Nucleus accumbens (tissue), 56 donors: Measurements from ENCODE around the gene VPS26B.
"Not testable (repeated sequence)": the region's sequence is repeated elsewhere in the genome, so short reads cannot be mapped to it uniquely, and the experiment has no call there.

Source experiments
- DNase-seq, 56 donors: peaks; one replicate each; lab custom pipeline; 2025; lab: John Stamatoyannopoulos, UW

The VPS26B gene

DNA sequence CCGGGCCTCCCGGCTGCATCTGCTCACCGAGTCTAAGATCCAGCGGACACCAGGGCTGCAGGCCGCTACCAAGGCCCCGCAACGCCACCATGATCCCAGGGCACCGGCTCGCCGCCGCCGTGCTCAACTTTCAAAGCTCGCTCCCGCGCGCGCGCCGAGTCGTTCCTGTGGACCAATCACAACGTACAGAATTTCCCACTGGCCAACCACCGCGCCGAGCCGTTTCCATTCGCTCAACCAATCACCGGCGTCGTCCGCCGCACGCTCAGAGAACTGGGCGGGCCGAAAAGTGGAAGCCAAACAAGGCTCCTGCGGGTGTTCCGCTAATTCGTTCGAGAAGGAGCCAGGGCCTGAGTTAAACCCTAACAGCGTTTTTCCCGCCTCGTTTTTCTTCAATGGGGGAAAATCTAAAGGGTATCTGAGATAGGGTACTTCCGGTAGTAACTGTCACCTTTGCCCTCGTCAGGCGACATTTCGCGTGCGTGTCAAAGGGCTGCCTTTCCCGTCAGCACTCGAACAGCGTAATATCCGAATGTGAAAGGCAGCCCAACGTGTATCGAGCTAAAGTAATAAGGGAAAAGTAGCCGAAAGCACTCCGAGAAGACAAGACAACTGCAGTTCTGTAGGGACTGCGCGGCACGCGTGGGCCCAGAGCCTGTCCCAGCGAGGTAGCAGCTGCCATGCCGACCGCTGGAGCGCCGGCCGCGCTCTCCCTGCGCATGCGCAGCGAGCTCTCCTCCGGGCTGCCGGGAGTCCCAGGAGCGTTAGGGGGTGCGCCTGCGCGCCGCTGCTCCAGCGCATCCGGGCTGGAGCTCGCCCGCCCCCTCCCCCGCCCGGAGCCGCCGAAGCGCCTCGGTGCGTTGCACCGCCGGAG is at the start of gene VPS26B, which contains the start of gene NCAPD3:
Gene VPS26B, plus strand, starts transcription at position 836 of the 874 bp plus-strand sequence. CDS start 452 bp downstream, outside the sequence.
Gene NCAPD3, minus strand, starts transcription at position 132 of the 874 bp plus-strand sequence. Its CDS starts 41 bp downstream, at position 91.
- DNase-seq: peak in 55 of 56 donors; percentile 64 to 97 (median 91)

DNA sequence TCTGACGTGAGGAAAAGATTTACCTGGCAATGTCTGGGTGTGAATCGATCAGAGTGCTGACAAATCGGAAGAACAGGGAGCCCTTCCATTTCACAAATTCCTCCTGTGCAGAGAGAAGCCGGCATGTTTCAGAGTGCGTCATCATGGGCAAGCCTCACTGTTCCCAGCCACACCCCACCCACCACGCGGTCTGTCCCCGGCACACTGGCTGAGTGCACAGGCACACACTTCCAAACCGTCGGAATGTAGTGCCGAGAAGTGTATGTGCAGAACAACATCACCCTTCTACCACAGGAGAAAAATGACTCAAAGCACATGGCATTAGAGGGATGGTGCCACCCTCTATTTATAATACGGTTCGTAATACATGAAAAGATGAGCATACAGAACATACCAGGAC is 48.2 kb upstream of the VPS26B start:
- no peak for DNase-seq

- DNase-seq: no peak
Measured at GRCh38 chr11:134178032-134178674, 46.3 kb upstream of the VPS26B start.

DNA sequence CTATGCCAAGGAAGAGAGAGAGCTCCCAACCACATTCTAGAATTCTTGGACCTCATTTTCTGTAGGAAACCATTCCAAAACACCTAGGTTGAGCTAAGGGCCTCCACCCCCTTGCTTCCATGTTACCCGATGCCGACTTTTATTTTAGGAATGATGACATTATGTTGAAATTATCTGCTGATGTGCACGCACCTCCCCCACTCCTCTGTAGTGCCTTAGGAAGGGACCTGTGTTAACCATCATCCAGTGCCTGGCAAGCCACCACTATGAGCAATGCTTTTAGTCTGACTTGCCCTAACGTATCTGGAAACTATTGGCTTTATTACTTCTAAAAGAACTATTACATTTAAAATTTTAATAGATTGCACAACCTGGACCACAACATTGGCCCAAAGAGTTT is 42.8 kb upstream of the VPS26B start:
- DNase-seq: no peak

DNA sequence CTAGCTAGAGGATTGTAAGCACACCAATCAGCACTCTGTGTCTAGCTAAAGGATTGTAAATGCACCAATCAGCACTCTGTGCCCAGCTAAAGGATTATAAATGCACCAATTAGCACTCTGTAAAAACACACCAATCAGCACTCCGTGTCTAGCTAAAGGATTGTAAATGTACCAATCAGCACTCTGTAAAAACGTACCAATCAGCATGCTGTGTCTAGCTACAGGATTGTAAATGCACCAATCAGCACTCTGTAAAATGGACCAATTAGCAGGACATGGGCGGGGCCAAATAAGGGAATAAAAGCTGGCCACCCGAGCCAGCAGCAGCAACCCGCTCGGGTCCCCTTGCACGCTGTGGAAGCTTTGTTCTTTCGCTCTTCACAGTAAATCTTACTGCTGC is 36.4 kb upstream of the VPS26B start:
- not testable (repeated sequence) for DNase-seq

GRCh38 chr11:134196756-134197155 is 27.7 kb upstream of the VPS26B start:
- DNase-seq: no peak

GRCh38 chr11:134199531-134199930 is 24.9 kb upstream of the VPS26B start:
- no peak for DNase-seq

GRCh38 chr11:134200688-134201087 is 23.8 kb upstream of the VPS26B start:
- DNase-seq: no peak

DNA sequence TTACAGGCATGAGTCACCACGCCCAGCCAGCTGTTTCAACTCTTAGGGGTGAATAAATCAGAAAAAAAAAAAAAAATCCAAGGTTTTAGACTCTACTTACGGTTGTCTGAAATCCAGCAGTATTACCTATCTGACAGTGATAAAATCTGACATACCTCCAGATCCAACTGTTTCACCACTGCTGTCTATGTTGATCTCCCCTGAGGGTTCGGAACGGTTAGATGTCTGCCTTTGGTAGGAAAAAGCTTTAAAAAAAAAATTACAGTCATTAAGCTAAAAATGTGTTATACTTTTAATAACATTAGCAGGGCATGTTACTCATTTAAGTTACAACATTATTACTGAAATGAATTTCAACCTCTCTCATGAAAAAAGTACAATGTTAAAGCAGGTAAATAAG is 21.8 kb upstream of the VPS26B start:
- no peak for DNase-seq

GRCh38 chr11:134205729-134206128 is 18.7 kb upstream of the VPS26B start:
- DNase-seq: no peak

DNA sequence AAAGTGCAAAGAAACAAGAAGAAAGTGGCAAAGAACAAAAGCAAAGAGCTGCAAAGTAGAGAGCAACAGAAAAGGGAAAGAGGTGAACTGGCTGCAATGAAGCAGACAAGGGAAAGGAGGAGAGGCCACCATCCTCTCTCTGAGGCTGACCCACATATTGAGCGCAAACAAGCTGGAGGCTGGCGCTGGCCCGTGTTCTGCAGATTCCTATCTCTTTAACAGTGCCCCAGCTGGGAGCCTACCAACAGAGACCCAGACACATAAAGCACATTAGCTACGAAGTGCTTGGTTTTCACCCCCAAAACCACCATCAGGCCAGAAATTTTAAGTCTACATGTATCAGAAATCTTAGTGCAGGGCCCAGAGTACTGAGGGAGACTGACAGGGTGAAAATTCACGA is 18.3 kb upstream of the VPS26B start:
- no peak for DNase-seq

DNA sequence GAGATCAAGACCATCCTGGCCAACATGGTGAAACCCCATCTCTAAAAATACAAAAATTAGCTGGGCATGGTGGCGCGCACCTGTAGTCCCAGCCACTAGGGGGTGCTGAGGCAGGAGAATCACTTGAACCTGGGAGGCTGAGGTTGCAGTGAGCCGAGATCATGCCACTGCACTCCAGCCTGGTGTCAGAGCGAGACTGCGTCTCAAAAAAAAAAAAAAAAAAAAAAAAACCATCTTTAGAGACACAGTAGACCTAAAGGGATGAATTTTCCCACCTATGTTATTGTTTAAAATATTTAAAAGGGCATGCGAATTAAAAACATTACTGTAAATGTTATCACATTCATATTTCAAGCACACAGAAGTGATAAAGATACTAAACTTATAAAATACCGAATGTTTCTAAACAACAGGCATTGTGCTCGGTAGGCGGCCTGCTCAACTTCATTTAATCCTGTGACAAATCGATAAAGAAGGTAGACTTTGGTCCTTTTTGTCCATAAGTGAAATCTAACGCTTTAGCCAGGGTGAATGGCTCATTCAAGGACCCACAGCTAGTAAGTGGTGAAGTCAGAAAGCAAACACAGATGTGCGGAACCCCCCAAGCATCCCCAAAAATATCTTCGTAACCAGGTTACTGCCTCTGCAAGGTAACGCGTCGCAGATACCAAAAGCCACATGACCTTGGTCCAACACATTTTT is 16.8 kb upstream of the VPS26B start:
- DNase-seq: peak in 1 of 56 donors; percentile 4

- peak in 2 of 56 donors; percentile 4 to 30 for DNase-seq
Measured at GRCh38 chr11:134215836-134216235, 8.6 kb upstream of the VPS26B start.

- DNase-seq: no peak
Measured at GRCh38 chr11:134216816-134217215, 7.7 kb upstream of the VPS26B start.

DNA sequence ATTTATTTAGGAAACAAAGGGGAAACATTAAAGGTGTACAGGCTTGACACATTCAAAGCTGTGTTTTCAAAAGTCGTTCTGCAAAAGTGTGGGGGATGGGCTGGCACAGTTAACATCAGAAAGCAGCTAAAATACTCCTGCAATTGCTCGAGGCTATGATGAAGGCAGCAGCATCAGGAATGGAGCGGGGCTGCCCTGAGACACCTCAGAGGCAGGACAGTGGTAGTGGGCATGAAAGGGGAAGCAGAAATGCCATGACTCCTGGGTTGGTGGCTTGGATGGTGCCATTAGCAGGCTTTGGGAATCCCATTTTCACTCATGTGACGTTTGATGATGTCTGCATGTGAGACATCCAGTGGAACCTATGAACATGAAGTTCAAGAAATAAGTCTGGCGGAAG is 1.4 kb upstream of the VPS26B start:
- no peak for DNase-seq

DNA sequence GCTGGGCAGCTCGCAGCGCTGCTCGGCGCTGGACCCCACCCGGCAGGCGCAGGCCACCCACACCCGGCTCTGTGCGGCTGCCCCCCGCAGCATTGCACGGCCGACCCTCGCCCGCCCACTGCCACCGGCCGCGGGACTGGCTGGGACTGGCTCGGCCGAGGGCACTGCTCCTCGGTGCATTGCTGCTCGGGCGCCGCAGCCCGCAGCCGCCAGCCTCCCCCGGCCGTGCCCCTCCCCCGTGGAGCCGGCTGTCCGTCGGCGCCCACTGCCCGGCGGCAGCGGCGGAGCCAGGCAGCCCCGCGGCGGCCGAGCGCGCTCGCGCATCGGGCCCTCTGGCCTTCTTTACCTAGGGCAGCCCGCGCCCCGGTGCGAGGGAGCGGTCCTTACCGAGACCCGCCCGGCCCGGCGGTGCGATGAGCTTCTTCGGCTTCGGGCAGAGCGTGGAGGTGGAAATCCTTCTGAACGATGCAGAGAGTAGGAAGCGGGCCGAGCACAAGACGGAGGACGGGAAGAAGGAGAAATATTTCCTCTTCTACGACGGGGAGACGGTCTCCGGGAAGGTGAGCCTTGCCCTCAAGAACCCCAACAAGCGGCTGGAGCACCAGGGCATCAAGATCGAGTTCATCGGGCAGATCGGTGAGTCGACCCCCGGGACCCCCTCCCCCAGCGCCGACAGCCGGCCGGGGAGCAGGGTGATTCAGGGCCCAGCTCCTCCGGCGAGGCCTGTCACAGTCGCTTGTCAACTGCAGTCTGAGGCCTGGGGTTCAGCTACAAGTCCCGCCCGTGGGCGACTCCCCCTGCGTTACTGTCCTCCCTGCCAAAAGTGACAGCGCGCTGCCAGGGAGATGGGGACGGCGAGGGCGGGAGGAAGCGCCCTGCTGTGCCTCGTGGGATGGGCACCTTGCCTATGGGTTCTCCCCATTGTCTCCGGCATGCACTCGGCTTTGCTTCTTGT is 516 bp downstream of the VPS26B start:
- DNase-seq: peak in 54 of 56 donors; percentile 10 to 84 (median 59)

DNA sequence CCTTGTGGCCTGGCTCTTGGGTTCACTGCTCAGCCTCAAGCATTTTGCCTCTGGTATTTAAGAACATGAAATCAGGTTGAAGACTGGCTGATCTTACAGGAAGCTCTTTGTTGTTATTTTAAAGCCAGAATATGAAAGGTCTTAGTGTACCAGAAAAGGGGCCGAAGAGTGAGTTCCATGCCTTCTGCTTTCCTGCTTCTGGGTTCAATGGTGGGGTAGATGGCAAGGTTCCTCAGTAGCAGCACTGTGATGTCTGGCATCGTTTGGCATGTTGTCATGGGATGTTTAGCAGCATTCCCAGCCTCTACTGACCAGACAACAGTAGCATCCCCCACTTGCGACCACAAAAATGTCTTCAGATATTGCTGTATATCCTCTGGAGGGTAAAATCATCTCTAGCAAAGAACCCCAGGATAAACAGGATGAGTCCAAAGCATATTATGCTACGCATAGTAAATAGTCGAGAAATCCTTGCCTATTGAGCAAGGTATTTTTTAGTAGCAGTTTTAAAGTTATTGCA is 2.4 kb downstream of the VPS26B start:
- DNase-seq: no peak

DNA sequence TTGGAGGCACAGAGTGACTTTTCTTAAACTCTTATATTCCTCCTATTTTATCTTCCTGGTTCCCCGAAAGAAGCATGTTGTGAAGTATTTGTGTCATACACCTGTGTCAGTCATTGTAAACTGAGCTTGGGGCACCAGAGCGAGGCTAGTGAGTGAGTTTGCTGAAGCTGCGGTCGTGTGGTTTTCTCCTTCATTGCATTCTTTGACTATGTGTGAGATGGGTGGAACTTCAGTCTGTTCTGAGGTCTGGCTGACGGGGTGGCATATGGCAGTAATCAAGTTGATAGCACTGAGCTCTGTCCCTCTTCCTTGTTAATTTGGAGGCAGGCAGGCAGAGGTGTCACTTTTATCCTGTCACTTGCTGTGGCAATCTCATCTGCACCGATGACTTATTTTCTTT is 4.2 kb downstream of the VPS26B start:
- no peak for DNase-seq

- DNase-seq: no peak
Measured at GRCh38 chr11:134229126-134229790, 4.8 kb downstream of the VPS26B start.
